BLaER1 treated with 17β-estradiol and CSF1 and Interleukin-3, amounts not matched to agents 10 nM and 100 nM (cell line): ENCODE results near the gene ACVR1B.

Experiments
- H3K27ac ChIP-seq, 11 experiments: shearing (Covaris generic); formaldehyde crosslinking; 2 replicates each; pipeline ENCODE4 v1.8.1; 2022
- H3K27me3 ChIP-seq, 11 experiments: shearing (Covaris generic); formaldehyde crosslinking; 2 replicates each; pipeline ENCODE4 v1.8.1; 2022
- H3K36me3 ChIP-seq, 11 experiments: shearing (Covaris generic); formaldehyde crosslinking; 2 replicates each; pipeline ENCODE4 v1.8.1; 2022
- H3K4me1 ChIP-seq, 10 experiments: shearing (Covaris generic); formaldehyde crosslinking; 2 replicates each; pipeline ENCODE4 v1.8.1; 2022
- H3K4me2 ChIP-seq, 11 experiments: shearing (Covaris generic); formaldehyde crosslinking; 2 replicates each; pipeline ENCODE4 v1.8.1; 2022
- H3K4me3 ChIP-seq, 10 experiments: shearing (Covaris generic); formaldehyde crosslinking; 2 replicates each; pipeline ENCODE4 v1.8.1; 2022
- H3K9ac ChIP-seq, 11 experiments: shearing (Covaris generic); formaldehyde crosslinking; 2 replicates each; pipeline ENCODE4 v1.8.1; 2022
- H3K9me3 ChIP-seq, 11 experiments: shearing (Covaris generic); formaldehyde crosslinking; replicated peaks in 1 of 11; 2 replicates each; pipeline ENCODE4 v1.8.1; 2022
- H4K20me1 ChIP-seq, 11 experiments: shearing (Covaris generic); formaldehyde crosslinking; 2 replicates each; pipeline ENCODE4 v1.8.1; 2022
- Cebpa-rat ChIP-seq, 11 experiments: shearing (Covaris generic); IDR thresholded peaks; 2 replicates each; pipeline ENCODE4 v1.8.1; 2022

The ACVR1B gene

GRCh38 chr12:51980051-51980808 lies 28.7 kb downstream of the ACVR1B start:
- Histone ChIP-seq H3K27me3 (no peaks in the 10 kb centered on the region), H3K4me1 (peaks cover 45 to 63% (median 58%) of the 10 kb centered on the region in 10 experiments), H4K20me1 (peaks cover 0 to 43% (median 0%) of the 10 kb centered on the region in 11 experiments; a peak in 8 of 22 replicates), H3K9me3 (no peaks in the 10 kb centered on the region), H3K36me3 (peaks cover 89 to 96% (median 94%) of the 10 kb centered on the region in 11 experiments), H3K4me2 (peak overlapping the region; percentile 21 to 98 (median 67); a peak in 21 of 22 replicates), H3K27ac (peak overlapping the region in 10 of 11 experiments; percentile 1 to 97 (median 58); a peak in 18 of 22 replicates), H3K4me3 (no peak overlapping the region; a peak in 1 of 20 replicates), H3K9ac (peak overlapping the region in 8 of 11 experiments; percentile 21 to 60 (median 50); a peak in 14 of 22 replicates)
- peak in 1 of 11 experiments; percentile 47; a peak in 3 of 22 replicates for TF ChIP-seq Cebpa-rat (IDR thresholded peaks at IDR 0.05)

- Histone ChIP-seq H3K4me2 (peak overlapping the region; percentile 20 to 98 (median 62); a peak in 21 of 22 replicates), H3K4me3 (no peak overlapping the region), H3K9me3 (no peaks in the 10 kb centered on the region), H3K4me1 (peaks cover 40 to 57% (median 52%) of the 10 kb centered on the region in 10 experiments), H3K9ac (peak overlapping the region in 8 of 11 experiments; percentile 21 to 60 (median 50); a peak in 14 of 22 replicates), H3K27ac (peak overlapping the region in 8 of 11 experiments; percentile 48 to 73 (median 60); a peak in 17 of 22 replicates), H4K20me1 (peaks cover 0 to 48% (median 0%) of the 10 kb centered on the region in 11 experiments; a peak in 7 of 22 replicates), H3K27me3 (no peaks in the 10 kb centered on the region), H3K36me3 (peaks cover 90 to 96% (median 94%) of the 10 kb centered on the region in 11 experiments)
- no peak for TF ChIP-seq Cebpa-rat (IDR thresholded peaks at IDR 0.05)
Measured at GRCh38 chr12:51980809-51981127, 29.3 kb downstream of the ACVR1B start.

GRCh38 chr12:51984657-51985056 lies 33.2 kb downstream of the ACVR1B start:
- no peaks in the 10 kb centered on the region for H3K27me3 ChIP-seq
- H3K9me3 ChIP-seq = no peaks in the 10 kb centered on the region
- peaks cover 0 to 62% (median 5%) of the 10 kb centered on the region in 11 experiments; a peak in 10 of 22 replicates for H4K20me1 ChIP-seq
- no peak overlapping the region for H3K27ac ChIP-seq
- peaks cover 87 to 98% (median 94%) of the 10 kb centered on the region in 11 experiments for H3K36me3 ChIP-seq
- no peak overlapping the region for H3K4me2 ChIP-seq
- TF ChIP-seq Cebpa-rat (IDR thresholded peaks at IDR 0.05) = no peak
- H3K4me1 ChIP-seq = peaks cover 12 to 18% (median 16%) of the 10 kb centered on the region in 10 experiments
- H3K4me3 ChIP-seq = no peak overlapping the region
- H3K9ac ChIP-seq = no peak overlapping the region

GRCh38 chr12:51985154-51985835 lies 33.8 kb downstream of the ACVR1B start:
- Histone ChIP-seq H3K27ac (no peak overlapping the region), H3K4me3 (no peak overlapping the region), H3K36me3 (peaks cover 90 to 99% (median 98%) of the 10 kb centered on the region in 11 experiments), H3K9me3 (no peaks in the 10 kb centered on the region), H3K4me2 (no peak overlapping the region), H3K4me1 (peaks cover 6 to 12% (median 10%) of the 10 kb centered on the region in 10 experiments; a peak in 19 of 20 replicates), H3K9ac (no peak overlapping the region), H4K20me1 (peaks cover 0 to 69% (median 5%) of the 10 kb centered on the region in 11 experiments; a peak in 10 of 22 replicates), H3K27me3 (no peaks in the 10 kb centered on the region)
- TF ChIP-seq Cebpa-rat (IDR thresholded peaks at IDR 0.05) = no peak

GRCh38 chr12:51986834-51987233 lies 35.3 kb downstream of the ACVR1B start:
- no peak overlapping the region for H3K4me2 ChIP-seq
- H3K4me1 ChIP-seq = no peaks in the 10 kb centered on the region
- no peaks in the 10 kb centered on the region for H3K9me3 ChIP-seq
- H4K20me1 ChIP-seq = peaks cover 0 to 74% (median 13%) of the 10 kb centered on the region in 11 experiments; a peak in 11 of 22 replicates
- peaks cover 88 to 100% (median 100%) of the 10 kb centered on the region in 11 experiments for H3K36me3 ChIP-seq
- H3K27me3 ChIP-seq = no peaks in the 10 kb centered on the region
- H3K9ac ChIP-seq = no peak overlapping the region
- TF ChIP-seq Cebpa-rat (IDR thresholded peaks at IDR 0.05) = no peak
- no peak overlapping the region for H3K27ac ChIP-seq
- H3K4me3 ChIP-seq = no peak overlapping the region

GRCh38 chr12:51992246-51992645 lies 40.7 kb downstream of the ACVR1B start:
- peaks cover 64 to 99% (median 97%) of the 10 kb centered on the region in 11 experiments for H3K36me3 ChIP-seq
- H3K27ac ChIP-seq = peak overlapping the region in 3 of 11 experiments; percentile 20 to 28 (median 26); a peak in 5 of 22 replicates
- no peak overlapping the region for H3K4me2 ChIP-seq
- H3K4me3 ChIP-seq = no peak overlapping the region
- H3K4me1 ChIP-seq = peaks cover 0 to 15% (median 6%) of the 10 kb centered on the region in 10 experiments; a peak in 8 of 20 replicates
- no peaks in the 10 kb centered on the region for H3K9me3 ChIP-seq
- peaks cover 0 to 75% (median 39%) of the 10 kb centered on the region in 11 experiments; a peak in 17 of 22 replicates for H4K20me1 ChIP-seq
- no peaks in the 10 kb centered on the region for H3K27me3 ChIP-seq
- peak overlapping the region in 2 of 11 experiments; percentile 1 to 17; a peak in 1 of 22 replicates for H3K9ac ChIP-seq
- TF ChIP-seq Cebpa-rat (IDR thresholded peaks at IDR 0.05) = no peak

GRCh38 chr12:51994539-51994820 lies 43.0 kb downstream of the ACVR1B start:
- Histone ChIP-seq H3K9me3 (no peaks in the 10 kb centered on the region), H3K4me2 (no peak overlapping the region), H3K36me3 (peaks cover 53 to 99% (median 96%) of the 10 kb centered on the region in 11 experiments), H3K27ac (peak overlapping the region in 1 of 11 experiments; percentile 35; a peak in 1 of 22 replicates), H3K27me3 (no peaks in the 10 kb centered on the region), H3K9ac (0 out of 22 replicates have a peak overlapping the region, but pooled peaks of 1 of the 11 experiments have one; percentile 14), H3K4me3 (no peak overlapping the region), H3K4me1 (peaks cover 0 to 15% (median 7%) of the 10 kb centered on the region in 10 experiments; a peak in 8 of 20 replicates), H4K20me1 (peaks cover 0 to 82% (median 43%) of the 10 kb centered on the region in 11 experiments; a peak in 17 of 22 replicates)
- no peak for TF ChIP-seq Cebpa-rat (IDR thresholded peaks at IDR 0.05)

GRCh38 chr12:51994959-51995358 lies 43.5 kb downstream of the ACVR1B start:
- H3K36me3 ChIP-seq = peaks cover 50 to 99% (median 94%) of the 10 kb centered on the region in 11 experiments

More at GRCh38 chr12:51994959-51995358, 43.5 kb downstream of the ACVR1B start:
- Histone ChIP-seq H3K4me2 (no peak overlapping the region), H3K4me3 (no peak overlapping the region), H3K27me3 (no peaks in the 10 kb centered on the region), H3K27ac (no peak overlapping the region), H3K9me3 (no peaks in the 10 kb centered on the region), H4K20me1 (peaks cover 0 to 80% (median 43%) of the 10 kb centered on the region in 11 experiments; a peak in 17 of 22 replicates), H3K4me1 (peaks cover 0 to 15% (median 8%) of the 10 kb centered on the region in 10 experiments; a peak in 8 of 20 replicates), H3K9ac (no peak overlapping the region)
- TF ChIP-seq Cebpa-rat (IDR thresholded peaks at IDR 0.05) = no peak
